ENCODE results near the gene TXNRD1. TPM values are rescaled to one million over a fixed set of nuclear protein-coding genes. Genes with fewer than 3 reads are reported as not detected.
"Not testable (repeated sequence)": the region's sequence is repeated elsewhere in the genome, so short reads cannot be mapped to it uniquely, and the experiment has no call there.

TXNRD1 gene
- total RNA-seq, 2 donors from 2014 or later, result 83.4 to 144 TPM

- no peak overlapping the region for H3K27ac Mint-ChIP-seq
- H3K9me3 ChIP-seq (ENCODE audit: control insufficient read depth, low read length), result no peaks in the 10 kb centered on the region
- H3K4me3 ChIP-seq (ENCODE audit: low read length), result no peak overlapping the region
- no peaks in the 10 kb centered on the region for H3K36me3 ChIP-seq (ENCODE audit: control insufficient read depth, insufficient read depth, low read length)
- no peaks in the 10 kb centered on the region for H3K9me3 Mint-ChIP-seq
- H3K9ac ChIP-seq (ENCODE audit: extremely low read depth, low read length, poor library complexity, severe bottlenecking), result no peak overlapping the region
- no peaks in the 10 kb centered on the region for H3K4me1 ChIP-seq (ENCODE audit: control insufficient read depth, insufficient read depth, low read length)
- no peak overlapping the region for H3K27ac ChIP-seq (ENCODE audit: low read depth, low read length)
- peaks cover 2% of the 10 kb centered on the region for H3K4me1 Mint-ChIP-seq
- WGBS, 2 experiments (ENCODE audit: insufficient coverage in 1 of 2, insufficient read length in 1 of 2), result 85 to 100% methylated on average over 3 of the region's 4 CpGs
- no peak for DNase-seq
- peaks cover 17% of the 10 kb centered on the region for H3K27me3 Mint-ChIP-seq (ENCODE audit: insufficient read depth)
- TF ChIP-seq CTCF (conservative IDR thresholded peaks at IDR 0.05), result no peak
- peaks cover 12% of the 10 kb centered on the region for H3K27me3 ChIP-seq (ENCODE audit: control insufficient read depth, insufficient read depth, low read length, poor library complexity, severe bottlenecking)
- H3K4me3 Mint-ChIP-seq, result no peak overlapping the region
- no peaks in the 10 kb centered on the region for H3K36me3 Mint-ChIP-seq (ENCODE audit: low read depth)
These were observed 3.1 kb upstream of the TXNRD1 start for GRCh38 chr12:104212516-104212915.

- Mint-ChIP-seq H3K27ac (no peak overlapping the region), H3K4me3 (no peak overlapping the region)
- no peak for TF ChIP-seq CTCF (conservative IDR thresholded peaks at IDR 0.05)
These were observed 1.6 kb upstream of the TXNRD1 start for GRCh38 chr12:104213952-104214351.

GRCh38 chr12:104216521-104216924, 944 bp downstream of the TXNRD1 start:
- no peaks in the 10 kb centered on the region for H3K36me3 ChIP-seq (ENCODE audit: control insufficient read depth, insufficient read depth, low read length)
- H3K4me3 Mint-ChIP-seq, result peak overlapping the region; percentile 62
- no peaks in the 10 kb centered on the region for H3K9me3 Mint-ChIP-seq
- WGBS, 2 experiments (ENCODE audit: insufficient coverage in 1 of 2, insufficient read length in 1 of 2), result 93 to 100% methylated on average over 1 of the region's 1 CpG
- peaks cover 3% of the 10 kb centered on the region for H3K4me1 Mint-ChIP-seq
- no peaks in the 10 kb centered on the region for H3K36me3 Mint-ChIP-seq (ENCODE audit: low read depth)
- no peak overlapping the region for H3K27ac ChIP-seq (ENCODE audit: low read depth, low read length)
- no peaks in the 10 kb centered on the region for H3K4me1 ChIP-seq (ENCODE audit: control insufficient read depth, insufficient read depth, low read length)
- H3K4me3 ChIP-seq (ENCODE audit: low read length), result peak overlapping the region; percentile 72
- H3K9me3 ChIP-seq (ENCODE audit: control insufficient read depth, low read length), result no peaks in the 10 kb centered on the region
- no peak for TF ChIP-seq CTCF (conservative IDR thresholded peaks at IDR 0.05)
- H3K27ac Mint-ChIP-seq, result no peak overlapping the region
- DNase-seq, result no peak
- peaks cover 21% of the 10 kb centered on the region for H3K27me3 Mint-ChIP-seq (ENCODE audit: insufficient read depth)
- H3K9ac ChIP-seq (ENCODE audit: extremely low read depth, low read length, poor library complexity, severe bottlenecking), result peak overlapping the region; percentile 15
- peaks cover 12% of the 10 kb centered on the region for H3K27me3 ChIP-seq (ENCODE audit: control insufficient read depth, insufficient read depth, low read length, poor library complexity, severe bottlenecking)

More at GRCh38 chr12:104213952-104214351, 1.6 kb upstream of the TXNRD1 start:
- peaks cover 12% of the 10 kb centered on the region for H3K27me3 ChIP-seq (ENCODE audit: control insufficient read depth, insufficient read depth, low read length, poor library complexity, severe bottlenecking)
- no peaks in the 10 kb centered on the region for H3K9me3 Mint-ChIP-seq
- H3K4me3 ChIP-seq (ENCODE audit: low read length), result no peak overlapping the region
- no peak overlapping the region for H3K9ac ChIP-seq (ENCODE audit: extremely low read depth, low read length, poor library complexity, severe bottlenecking)
- 98% methylated on average over 2 of the region's 2 CpGs; no CpG with 5 or more reads in 1 of the 2 experiments for WGBS, 2 experiments (ENCODE audit: insufficient coverage in 1 of 2, insufficient read length in 1 of 2)
- no peaks in the 10 kb centered on the region for H3K4me1 ChIP-seq (ENCODE audit: control insufficient read depth, insufficient read depth, low read length)
- H3K36me3 Mint-ChIP-seq (ENCODE audit: low read depth), result no peaks in the 10 kb centered on the region
- H3K36me3 ChIP-seq (ENCODE audit: control insufficient read depth, insufficient read depth, low read length), result no peaks in the 10 kb centered on the region
- H3K4me1 Mint-ChIP-seq, result peaks cover 2% of the 10 kb centered on the region
- peaks cover 21% of the 10 kb centered on the region for H3K27me3 Mint-ChIP-seq (ENCODE audit: insufficient read depth)
- no peak for DNase-seq
- H3K9me3 ChIP-seq (ENCODE audit: control insufficient read depth, low read length), result no peaks in the 10 kb centered on the region
- no peak overlapping the region for H3K27ac ChIP-seq (ENCODE audit: low read depth, low read length)

- not testable (repeated sequence) for H3K4me3 ChIP-seq (ENCODE audit: low read length); H3K36me3 ChIP-seq (ENCODE audit: control insufficient read depth, insufficient read depth, low read length); H3K9me3 Mint-ChIP-seq; H3K4me3 Mint-ChIP-seq; H3K27ac Mint-ChIP-seq; H3K36me3 Mint-ChIP-seq (ENCODE audit: low read depth); H3K27ac ChIP-seq (ENCODE audit: low read depth, low read length); H3K9ac ChIP-seq (ENCODE audit: extremely low read depth, low read length, poor library complexity, severe bottlenecking); H3K4me1 Mint-ChIP-seq; H3K9me3 ChIP-seq (ENCODE audit: control insufficient read depth, low read length); DNase-seq; H3K4me1 ChIP-seq (ENCODE audit: control insufficient read depth, insufficient read depth, low read length)
- H3K27me3 Mint-ChIP-seq (ENCODE audit: insufficient read depth), result peaks cover 25% of the 10 kb centered on the region
- 86% methylated on average over 2 of the region's 2 CpGs; no CpG with 5 or more reads in 1 of the 2 experiments for WGBS, 2 experiments (ENCODE audit: insufficient coverage in 1 of 2, insufficient read length in 1 of 2)
- peaks cover 12% of the 10 kb centered on the region for H3K27me3 ChIP-seq (ENCODE audit: control insufficient read depth, insufficient read depth, low read length, poor library complexity, severe bottlenecking)
These were observed 2.9 kb downstream of the TXNRD1 start for GRCh38 chr12:104218506-104218905.
